Measurements from ENCODE around the gene PIK3R5.
"Not testable (repeated sequence)": the region's sequence is repeated elsewhere in the genome, so short reads cannot be mapped to it uniquely, and the experiment has no call there.

The PIK3R5 gene

DNA sequence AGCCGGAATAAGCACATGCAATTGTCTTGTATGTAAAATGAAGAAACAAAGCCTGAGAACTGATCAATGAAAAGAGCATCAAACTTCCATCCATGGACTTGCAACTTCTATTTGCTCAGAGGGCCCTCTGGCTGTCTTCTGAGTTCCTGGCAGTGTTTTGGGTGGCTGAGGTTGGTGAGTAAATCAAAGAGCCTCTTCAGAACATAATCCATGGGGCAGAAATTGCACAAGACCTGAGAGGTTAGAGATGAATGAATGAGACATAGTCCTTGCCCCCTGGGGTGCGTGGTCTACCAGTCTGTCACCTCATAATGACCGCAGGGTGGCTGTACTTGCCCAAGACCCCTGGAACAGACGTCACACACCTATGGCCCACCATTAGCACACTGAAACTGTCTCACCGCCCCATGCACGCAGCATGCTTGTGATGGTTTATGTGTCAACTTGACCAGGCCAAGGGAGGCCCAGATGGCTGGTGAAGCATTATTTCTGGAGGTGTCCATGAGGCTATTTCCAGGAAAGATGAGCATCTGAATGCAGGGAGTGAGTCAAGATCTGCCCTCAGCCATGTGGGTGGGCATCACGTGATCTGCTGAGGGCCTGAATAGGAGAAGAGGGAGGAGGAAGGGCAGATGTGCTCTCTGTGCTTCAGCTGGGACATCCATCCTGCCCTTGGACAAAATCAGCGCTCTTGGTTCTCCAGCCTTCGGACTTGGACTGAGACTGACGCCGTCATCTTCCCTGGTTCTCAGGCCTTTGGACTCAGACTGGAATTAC lies 106.3 kb downstream of the PIK3R5 start:
- no peak for TF ChIP-seq CTCF (IDR thresholded peaks at IDR 0.05; ENCODE audit: low read depth, low read length, missing control alignments)
- peak overlapping the region; percentile 21 for H3K27ac ChIP-seq
- no peaks in the 10 kb centered on the region for H3K36me3 ChIP-seq (replicated peaks)
- DNase-seq = peak; percentile 40
- in situ Hi-C loops (cut with HindIII; ENCODE audit: low pct_ligation_motif_present, low sequenced_read_pairs) = no loop called here
- no peaks in the 10 kb centered on the region for H3K27me3 ChIP-seq (replicated peaks)
- H3K4me3 ChIP-seq (ENCODE audit: low read depth, low read length) = no peak overlapping the region

GRCh38 chr17:8857919-8858318 lies 107.6 kb downstream of the PIK3R5 start:
- peak; percentile 75 for DNase-seq
- Histone ChIP-seq H3K27ac (no peak overlapping the region), H3K27me3 (replicated peaks) (no peaks in the 10 kb centered on the region), H3K4me3 (ENCODE audit: low read depth, low read length) (no peak overlapping the region), H3K36me3 (replicated peaks) (no peaks in the 10 kb centered on the region)
- in situ Hi-C loops (cut with HindIII; ENCODE audit: low pct_ligation_motif_present, low sequenced_read_pairs) = no loop called here
- no peak for TF ChIP-seq CTCF (IDR thresholded peaks at IDR 0.05; ENCODE audit: low read depth, low read length, missing control alignments)

DNA sequence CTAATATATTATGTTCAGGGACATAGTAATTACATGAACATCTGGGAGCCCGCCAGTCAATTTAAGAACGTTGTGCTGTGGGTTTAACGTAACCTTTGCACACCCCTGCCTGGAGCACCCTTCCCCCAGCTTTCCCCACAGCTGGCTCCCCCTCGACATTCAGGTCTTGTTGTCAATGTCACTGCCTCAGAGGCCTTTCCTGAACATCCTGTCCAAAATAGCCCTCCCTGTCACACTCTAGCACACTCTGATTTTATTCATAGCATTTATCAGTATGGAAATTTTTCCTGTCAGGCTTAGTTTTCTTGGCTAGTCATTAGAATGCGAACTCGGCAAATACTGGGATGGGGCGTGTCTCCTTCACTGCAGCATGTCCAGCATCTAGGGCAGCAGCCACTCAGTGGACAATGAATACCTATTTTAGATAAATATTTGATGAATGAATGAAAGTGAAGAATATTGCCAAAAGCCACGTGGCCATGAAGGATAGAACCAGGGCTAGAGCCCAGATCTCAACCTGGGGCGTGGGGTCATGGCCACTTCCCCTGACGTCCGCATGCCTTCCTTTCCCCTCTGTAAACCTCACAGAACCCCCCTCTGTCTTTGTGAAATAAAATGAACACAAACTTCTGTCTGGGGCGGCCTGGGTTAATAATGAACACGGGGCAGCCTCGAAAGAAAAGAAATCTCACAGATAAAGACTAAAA lies 108.5 kb downstream of the PIK3R5 start:
- Histone ChIP-seq H3K27ac (no peak overlapping the region), H3K36me3 (replicated peaks) (no peaks in the 10 kb centered on the region)

GRCh38 chr17:8856205-8856603 lies 109.3 kb downstream of the PIK3R5 start:
- in situ Hi-C loops (cut with HindIII; ENCODE audit: low pct_ligation_motif_present, low sequenced_read_pairs); DNase-seq; H3K36me3 ChIP-seq (replicated peaks); H3K4me3 ChIP-seq (ENCODE audit: low read depth, low read length); H3K27ac ChIP-seq; H3K27me3 ChIP-seq (replicated peaks): not testable (repeated sequence)

More for the DNA sequence above, 108.5 kb downstream of the PIK3R5 start:
- Histone ChIP-seq H3K27me3 (replicated peaks) (no peaks in the 10 kb centered on the region), H3K4me3 (ENCODE audit: low read depth, low read length) (no peak overlapping the region)
- no peak for DNase-seq
- in situ Hi-C loops (cut with HindIII; ENCODE audit: low pct_ligation_motif_present, low sequenced_read_pairs) = no loop called here
- no peak for TF ChIP-seq CTCF (IDR thresholded peaks at IDR 0.05; ENCODE audit: low read depth, low read length, missing control alignments)

GRCh38 chr17:8855477-8856204 lies 109.9 kb downstream of the PIK3R5 start:
- in situ Hi-C loops (cut with HindIII; ENCODE audit: low pct_ligation_motif_present, low sequenced_read_pairs) = no loop called here
- Histone ChIP-seq H3K36me3 (replicated peaks) (no peaks in the 10 kb centered on the region), H3K27me3 (replicated peaks) (no peaks in the 10 kb centered on the region), H3K27ac (no peak overlapping the region), H3K4me3 (ENCODE audit: low read depth, low read length) (no peak overlapping the region)
- no peak for TF ChIP-seq CTCF (IDR thresholded peaks at IDR 0.05; ENCODE audit: low read depth, low read length, missing control alignments)
- DNase-seq = no peak

DNA sequence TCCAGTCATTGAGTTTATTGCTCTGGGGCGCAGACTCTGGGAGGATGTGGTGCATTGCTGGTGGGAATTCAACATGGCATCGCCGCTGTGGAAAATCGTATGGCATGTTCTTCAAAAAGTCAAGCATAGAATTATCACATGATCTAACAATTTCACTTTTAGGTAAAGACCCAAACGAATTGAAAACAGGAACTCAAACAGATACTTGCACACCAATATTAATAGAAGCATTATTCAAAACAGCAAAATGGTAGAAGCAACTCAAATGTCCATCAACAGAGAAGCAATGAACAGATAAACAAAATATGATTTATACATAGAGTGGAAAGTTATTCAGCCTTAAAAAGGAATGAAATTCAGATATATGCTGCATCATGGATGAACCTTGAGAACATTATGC lies 113.9 kb downstream of the PIK3R5 start:
- Histone ChIP-seq H3K4me3 (ENCODE audit: low read depth, low read length) (no peak overlapping the region), H3K36me3 (replicated peaks) (no peaks in the 10 kb centered on the region), H3K27me3 (replicated peaks) (no peaks in the 10 kb centered on the region), H3K27ac (no peak overlapping the region)
- no peak for TF ChIP-seq CTCF (IDR thresholded peaks at IDR 0.05; ENCODE audit: low read depth, low read length, missing control alignments)
- DNase-seq = no peak
- in situ Hi-C loops (cut with HindIII; ENCODE audit: low pct_ligation_motif_present, low sequenced_read_pairs) = no loop called here
